PFSK-1 (cell line): ENCODE data around the gene DUSP16.

Source experiments
- POLR2AphosphoS5 ChIP-seq: IDR thresholded peaks from 2 replicates; pipeline ENCODE4 v1.6.1; 2012; ENCODE audit warnings: low read depth, mild to moderate bottlenecking, control low read depth, low read length, moderate library complexity
- TAF1 ChIP-seq: IDR thresholded peaks from 2 replicates; pipeline ENCODE4 v1.6.1; 2012; ENCODE audit warnings: low read length, control low read depth, borderline replicate concordance; ENCODE audit not compliant: insufficient read depth

- TF ChIP-seq TAF1 (no peak), POLR2AphosphoS5 (no peak)
These were observed 52.5 kb downstream of the DUSP16 start for GRCh38 chr12:12510141-12510540.
